COLO829 (cell line): ENCODE results near the gene ACSL1.
A peak's percentile ranks its signal among the peaks of the same experiment; 100 is the strongest.

Experiments
- DNase-seq: peaks from one replicate; pipeline ENCODE4 v3.0.0; 2012; ENCODE audit warnings: low spot score

The ACSL1 gene

GRCh38 chr4:184811526-184812198 lies 14.1 kb downstream of the ACSL1 start:
- no peak for DNase-seq

- no peak for DNase-seq
Measured at GRCh38 chr4:184810720-184811119, 15.0 kb downstream of the ACSL1 start.

GRCh38 chr4:184808713-184809050 lies 17.1 kb downstream of the ACSL1 start:
- no peak for DNase-seq

- peak; percentile 93 for DNase-seq
Measured at GRCh38 chr4:184807797-184808712, 17.7 kb downstream of the ACSL1 start.

GRCh38 chr4:184807256-184807655 lies 18.5 kb downstream of the ACSL1 start:
- no peak for DNase-seq

- DNase-seq: no peak
Measured at GRCh38 chr4:184806711-184807110, 19.1 kb downstream of the ACSL1 start.

- no peak for DNase-seq
Measured at GRCh38 chr4:184806229-184806550, 19.6 kb downstream of the ACSL1 start.

GRCh38 chr4:184805462-184806228 lies 20.1 kb downstream of the ACSL1 start:
- DNase-seq: no peak

- no peak for DNase-seq
Measured at GRCh38 chr4:184804621-184805020, 21.1 kb downstream of the ACSL1 start.

- no peak for DNase-seq
Measured at GRCh38 chr4:184803874-184804273, 21.9 kb downstream of the ACSL1 start.

GRCh38 chr4:184803133-184803532 lies 22.6 kb downstream of the ACSL1 start:
- no peak for DNase-seq

- no peak for DNase-seq
Measured at GRCh38 chr4:184802697-184803015, 23.1 kb downstream of the ACSL1 start.

- DNase-seq: no peak
Measured at GRCh38 chr4:184801781-184802696, 23.7 kb downstream of the ACSL1 start.

GRCh38 chr4:184798504-184798903 lies 27.3 kb downstream of the ACSL1 start:
- DNase-seq: no peak

- no peak for DNase-seq
Measured at GRCh38 chr4:184796906-184797305, 28.9 kb downstream of the ACSL1 start.

GRCh38 chr4:184795214-184795844 lies 30.4 kb downstream of the ACSL1 start:
- DNase-seq: peak; percentile 95

- no peak for DNase-seq
Measured at GRCh38 chr4:184794470-184794869, 31.3 kb downstream of the ACSL1 start.

GRCh38 chr4:184793735-184794355 lies 31.9 kb downstream of the ACSL1 start:
- peak; percentile 48 for DNase-seq

- DNase-seq: peak; percentile 98
Measured at GRCh38 chr4:184792950-184793555, 32.7 kb downstream of the ACSL1 start.

- DNase-seq: no peak
Measured at GRCh38 chr4:184792334-184792733, 33.4 kb downstream of the ACSL1 start.

GRCh38 chr4:184790826-184791225 lies 34.9 kb downstream of the ACSL1 start:
- no peak for DNase-seq
